Osteocyte (in vitro differentiated cells): ENCODE results near the gene DCAF16. TPM values are rescaled to one million over a fixed set of nuclear protein-coding genes. Genes with fewer than 3 reads are reported as not detected.

Source experiments
- DNase-seq: peaks from one replicate; pipeline ENCODE4 v3.0.0; 2021; ENCODE audit warnings: mixed read lengths; ENCODE audit not compliant: unreplicated experiment; ENCODE audit errors: extremely low spot score
- H3K27ac Mint-ChIP-seq: one replicate; pipeline ENCODE4 v1.8.0; 2021; ENCODE audit warnings: mild to moderate bottlenecking, mixed read lengths; ENCODE audit not compliant: unreplicated experiment
- H3K27me3 Mint-ChIP-seq: one replicate; pipeline ENCODE4 v1.8.0; 2021; ENCODE audit warnings: mixed read lengths; ENCODE audit not compliant: unreplicated experiment
- H3K36me3 Mint-ChIP-seq: one replicate; pipeline ENCODE4 v1.8.0; 2021; ENCODE audit warnings: mixed read lengths; ENCODE audit not compliant: unreplicated experiment
- H3K4me1 Mint-ChIP-seq: one replicate; pipeline ENCODE4 v1.8.0; 2021; ENCODE audit warnings: mixed read lengths; ENCODE audit not compliant: unreplicated experiment
- H3K4me3 Mint-ChIP-seq: one replicate; pipeline ENCODE4 v1.8.0; 2021; ENCODE audit warnings: mild to moderate bottlenecking, moderate library complexity, mixed read lengths; ENCODE audit not compliant: unreplicated experiment
- H3K9me3 Mint-ChIP-seq: one replicate; pipeline ENCODE4 v1.8.0; 2021; ENCODE audit warnings: mixed read lengths; ENCODE audit not compliant: unreplicated experiment
- CTCF ChIP-seq: fragments of 200-600 bp; sonication (generic); IDR thresholded peaks from 2 replicates; pipeline ENCODE4 v1.5.0; 2021; ENCODE audit warnings: antibody characterized with exemption, mild to moderate bottlenecking, moderate library complexity
- total RNA-seq: library from RNA; stranded (reverse); gene quantifications from 2 replicates; pipeline ENCODE4 v1.2.1, GENCODE V29; 2021

Gene DCAF16
- total RNA-seq, 1 donor from 2014 or later: 53.0 TPM

- no peaks in the 10 kb centered on the region for H3K36me3 Mint-ChIP-seq
- H3K27ac Mint-ChIP-seq: no peak overlapping the region
- peaks cover 18% of the 10 kb centered on the region for H3K27me3 Mint-ChIP-seq
- H3K9me3 Mint-ChIP-seq: no peaks in the 10 kb centered on the region
- DNase-seq: no peak
- TF ChIP-seq CTCF: no peak
- H3K4me3 Mint-ChIP-seq: no peak overlapping the region
- no peaks in the 10 kb centered on the region for H3K4me1 Mint-ChIP-seq
Observed at GRCh38 chr4:17761062-17761461, 49.5 kb downstream of the DCAF16 start.

GRCh38 chr4:17760626-17761025 lies 49.9 kb downstream of the DCAF16 start:
- H3K9me3 Mint-ChIP-seq: no peaks in the 10 kb centered on the region
- no peak overlapping the region for H3K4me3 Mint-ChIP-seq
- no peak overlapping the region for H3K27ac Mint-ChIP-seq
- no peak for DNase-seq
- H3K27me3 Mint-ChIP-seq: peaks cover 22% of the 10 kb centered on the region
- no peaks in the 10 kb centered on the region for H3K36me3 Mint-ChIP-seq
- H3K4me1 Mint-ChIP-seq: no peaks in the 10 kb centered on the region
- no peak for TF ChIP-seq CTCF

- H3K36me3 Mint-ChIP-seq: no peaks in the 10 kb centered on the region
- H3K27ac Mint-ChIP-seq: no peak overlapping the region
- no peaks in the 10 kb centered on the region for H3K4me1 Mint-ChIP-seq
- no peak for DNase-seq
- no peak for TF ChIP-seq CTCF
- no peak overlapping the region for H3K4me3 Mint-ChIP-seq
- peaks cover 33% of the 10 kb centered on the region for H3K27me3 Mint-ChIP-seq
- no peaks in the 10 kb centered on the region for H3K9me3 Mint-ChIP-seq
Observed at GRCh38 chr4:17758485-17758884, 52.1 kb downstream of the DCAF16 start.

- no peak for TF ChIP-seq CTCF
- Mint-ChIP-seq H3K4me3 (no peak overlapping the region), H3K4me1 (no peaks in the 10 kb centered on the region), H3K27me3 (peaks cover 36% of the 10 kb centered on the region), H3K9me3 (no peaks in the 10 kb centered on the region), H3K36me3 (no peaks in the 10 kb centered on the region), H3K27ac (no peak overlapping the region)
- no peak for DNase-seq
Observed at GRCh38 chr4:17757621-17758020, 52.9 kb downstream of the DCAF16 start.

GRCh38 chr4:17753646-17754045 lies 56.9 kb downstream of the DCAF16 start:
- no peak overlapping the region for H3K27ac Mint-ChIP-seq
- TF ChIP-seq CTCF: no peak
- peaks cover 32% of the 10 kb centered on the region for H3K27me3 Mint-ChIP-seq
- no peaks in the 10 kb centered on the region for H3K4me1 Mint-ChIP-seq
- no peaks in the 10 kb centered on the region for H3K36me3 Mint-ChIP-seq
- DNase-seq: no peak
- H3K4me3 Mint-ChIP-seq: no peak overlapping the region
- H3K9me3 Mint-ChIP-seq: no peaks in the 10 kb centered on the region

Other genes starting within 250 kb of the DCAF16 start
- gene LAP3, start 233.6 kb downstream of the DCAF16 start, total RNA-seq: 44.0 and 44.1 TPM in 2 replicates
- gene MED28, start 196.1 kb downstream of the DCAF16 start, total RNA-seq: 45.8 and 46.2 TPM in 2 replicates
- gene FAM184B, start 29.1 kb downstream of the DCAF16 start, total RNA-seq: not detected in 2 replicates
- gene NCAPG, start 222 bp upstream of the DCAF16 start, total RNA-seq: 6.9 and 9.6 TPM in 2 replicates
- 17.3 and 18.2 TPM in 2 replicates for gene LCORL, start 211.0 kb upstream of the DCAF16 start, total RNA-seq